ENCODE data around the gene PPP1R13L.

DNA sequence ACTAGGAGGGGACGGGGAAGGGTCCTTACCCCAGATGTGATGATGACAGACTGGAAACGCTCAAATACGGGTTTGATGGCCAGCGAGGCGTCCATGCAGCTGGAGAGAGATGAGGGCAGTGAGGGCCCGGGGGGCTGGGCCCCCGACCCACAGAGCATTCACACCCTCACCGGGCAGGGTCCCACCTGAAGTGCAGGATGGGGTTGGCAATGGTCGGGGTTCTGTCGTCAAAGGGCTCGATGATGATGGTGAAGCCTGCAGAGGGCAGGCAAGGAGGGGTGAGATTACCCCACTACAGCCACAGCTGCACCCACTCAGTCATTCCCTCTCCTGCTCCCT, 47.5 kb downstream of the PPP1R13L start:
- TF ChIP-seq, protein P1, sequence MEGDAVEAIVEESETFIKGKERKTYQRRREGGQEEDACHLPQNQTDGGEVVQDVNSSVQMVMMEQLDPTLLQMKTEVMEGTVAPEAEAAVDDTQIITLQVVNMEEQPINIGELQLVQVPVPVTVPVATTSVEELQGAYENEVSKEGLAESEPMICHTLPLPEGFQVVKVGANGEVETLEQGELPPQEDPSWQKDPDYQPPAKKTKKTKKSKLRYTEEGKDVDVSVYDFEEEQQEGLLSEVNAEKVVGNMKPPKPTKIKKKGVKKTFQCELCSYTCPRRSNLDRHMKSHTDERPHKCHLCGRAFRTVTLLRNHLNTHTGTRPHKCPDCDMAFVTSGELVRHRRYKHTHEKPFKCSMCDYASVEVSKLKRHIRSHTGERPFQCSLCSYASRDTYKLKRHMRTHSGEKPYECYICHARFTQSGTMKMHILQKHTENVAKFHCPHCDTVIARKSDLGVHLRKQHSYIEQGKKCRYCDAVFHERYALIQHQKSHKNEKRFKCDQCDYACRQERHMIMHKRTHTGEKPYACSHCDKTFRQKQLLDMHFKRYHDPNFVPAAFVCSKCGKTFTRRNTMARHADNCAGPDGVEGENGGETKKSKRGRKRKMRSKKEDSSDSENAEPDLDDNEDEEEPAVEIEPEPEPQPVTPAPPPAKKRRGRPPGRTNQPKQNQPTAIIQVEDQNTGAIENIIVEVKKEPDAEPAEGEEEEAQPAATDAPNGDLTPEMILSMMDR (IDR thresholded peaks at IDR 0.05), result no peak
- TF ChIP-seq POLR2A (IDR thresholded peaks at IDR 0.05), result no peak
